Mesodermal cell (in vitro differentiated cells): ENCODE measurements around the gene HDAC7.

Source experiments
- H3K27ac ChIP-seq: 2 replicates; pipeline ENCODE4 v1.7.0; 2013; ENCODE audit warnings: mild to moderate bottlenecking, low read depth, low read length, moderate library complexity; ENCODE audit not compliant: severe bottlenecking
- H3K36me3 ChIP-seq: 2 replicates; pipeline ENCODE4 v1.7.1; 2013; ENCODE audit warnings: mild to moderate bottlenecking, low read length, moderate library complexity; ENCODE audit not compliant: control insufficient read depth, insufficient read depth
- H3K4me1 ChIP-seq: one replicate; pipeline ENCODE4 v1.7.1; 2013; ENCODE audit warnings: mild to moderate bottlenecking, low read length; ENCODE audit not compliant: insufficient read depth, control insufficient read depth, poor library complexity, severe bottlenecking
- H3K4me3 ChIP-seq: 2 replicates; pipeline ENCODE4 v1.7.0; 2013; ENCODE audit warnings: low read length, control low read depth, mild to moderate bottlenecking; ENCODE audit not compliant: insufficient read depth, poor library complexity, severe bottlenecking; ENCODE audit errors: extremely low read depth
- H3K9me3 ChIP-seq: 2 replicates; pipeline ENCODE4 v1.7.1; 2013; ENCODE audit warnings: mild to moderate bottlenecking, low read length, moderate library complexity; ENCODE audit not compliant: control insufficient read depth
- WGBS, 2 experiments: methylation state at CpG; one replicate each; pipeline ENCODE4 v1.1.5; 2013; ENCODE audit warnings: missing lambda C conversion rate in 2 of 2; ENCODE audit not compliant: insufficient coverage in 2 of 2; 5-methylcytosine and 5-hydroxymethylcytosine counted together

HDAC7 gene

GRCh38 chr12:47769234-47770085 is 50.2 kb downstream of the HDAC7 start:
- Histone ChIP-seq H3K9me3 (no peaks in the 10 kb centered on the region), H3K36me3 (no peaks in the 10 kb centered on the region), H3K4me3 (no peak overlapping the region), H3K4me1 (peaks cover 34% of the 10 kb centered on the region), H3K27ac (no peak overlapping the region)
- 100% methylated on average over 1 to 2 of the region's 4 CpGs for WGBS, 2 experiments

GRCh38 chr12:47768323-47768811 is 51.3 kb downstream of the HDAC7 start:
- WGBS, 2 experiments: 56 to 75% methylated on average over 2 of the region's 2 CpGs
- Histone ChIP-seq H3K4me3 (no peak overlapping the region), H3K27ac (peak overlapping the region; percentile 47), H3K4me1 (peaks cover 34% of the 10 kb centered on the region), H3K9me3 (no peaks in the 10 kb centered on the region), H3K36me3 (no peaks in the 10 kb centered on the region)

- Histone ChIP-seq H3K27ac (no peak overlapping the region), H3K36me3 (no peaks in the 10 kb centered on the region), H3K4me1 (peaks cover 33% of the 10 kb centered on the region), H3K9me3 (no peaks in the 10 kb centered on the region), H3K4me3 (no peak overlapping the region)
- WGBS, 2 experiments: 80 to 89% methylated on average over 3 of the region's 4 CpGs
These were observed 52.4 kb downstream of the HDAC7 start for GRCh38 chr12:47767216-47767724.

GRCh38 chr12:47766502-47767215 is 53.0 kb downstream of the HDAC7 start:
- H3K27ac ChIP-seq: no peak overlapping the region
- H3K4me1 ChIP-seq: peaks cover 32% of the 10 kb centered on the region
- H3K9me3 ChIP-seq: no peaks in the 10 kb centered on the region
- no peak overlapping the region for H3K4me3 ChIP-seq
- 75% methylated on average over 4 of the region's 5 CpGs; no CpG with 5 or more reads in 1 of the 2 experiments for WGBS, 2 experiments
- no peaks in the 10 kb centered on the region for H3K36me3 ChIP-seq

- H3K9me3 ChIP-seq: no peaks in the 10 kb centered on the region
- no peaks in the 10 kb centered on the region for H3K36me3 ChIP-seq
- H3K27ac ChIP-seq: no peak overlapping the region
- H3K4me1 ChIP-seq: peaks cover 21% of the 10 kb centered on the region
- no peak overlapping the region for H3K4me3 ChIP-seq
- WGBS, 2 experiments: 87 to 92% methylated on average over 6 of the region's 8 CpGs
These were observed 56.0 kb downstream of the HDAC7 start for GRCh38 chr12:47763481-47764346.

GRCh38 chr12:47762850-47763465 is 56.7 kb downstream of the HDAC7 start:
- no peak overlapping the region for H3K4me3 ChIP-seq
- no peaks in the 10 kb centered on the region for H3K36me3 ChIP-seq
- peaks cover 18% of the 10 kb centered on the region for H3K4me1 ChIP-seq
- WGBS, 2 experiments: 86 to 100% methylated on average over 1 to 3 of the region's 3 CpGs
- no peak overlapping the region for H3K27ac ChIP-seq
- H3K9me3 ChIP-seq: no peaks in the 10 kb centered on the region

- peak within 1 kb of the TSS; percentile 52 for H3K4me3 ChIP-seq
- H3K9me3 ChIP-seq: no peaks in the 10 kb centered on the region
- peak within 1 kb of the TSS; percentile 62 for H3K27ac ChIP-seq
- H3K36me3 ChIP-seq: no peaks in the 10 kb centered on the region
- WGBS, 2 experiments: 5 to 9% methylated on average over 33 of the region's 57 CpGs
- H3K4me1 ChIP-seq: peaks cover 17% of the 10 kb centered on the region
These were observed 60.6 kb downstream of the HDAC7 start, which contains the start of gene RAPGEF3 for GRCh38 chr12:47758834-47759690. TSS of gene RAPGEF3 (minus strand) at chr12:47758880. CDS start at chr12:47758556, 324 bp downstream.

GRCh38 chr12:47758584-47758833 is 61.2 kb downstream of the HDAC7 start:
- Histone ChIP-seq H3K36me3 (no peaks in the 10 kb centered on the region), H3K4me3 (peak overlapping the region; percentile 52), H3K4me1 (peaks cover 22% of the 10 kb centered on the region), H3K27ac (peak overlapping the region; percentile 56), H3K9me3 (no peaks in the 10 kb centered on the region)
- 6 to 9% methylated on average over 9 to 10 of the region's 10 CpGs for WGBS, 2 experiments

GRCh38 chr12:47757840-47758583 is 61.7 kb downstream of the HDAC7 start:
- H3K4me1 ChIP-seq: peaks cover 27% of the 10 kb centered on the region
- WGBS, 2 experiments: 55 to 65% methylated on average over 14 to 18 of the region's 20 CpGs
- H3K9me3 ChIP-seq: no peaks in the 10 kb centered on the region
- H3K4me3 ChIP-seq: peak overlapping the region; percentile 52
- H3K36me3 ChIP-seq: no peaks in the 10 kb centered on the region
- peak overlapping the region; percentile 56 for H3K27ac ChIP-seq
